ENCODE results near the gene BRINP3.

The BRINP3 gene

GRCh38 chr1:190098107-190098506, 379.6 kb downstream of the BRINP3 start:
- no peak for DNase-seq

GRCh38 chr1:190095596-190095995, 382.1 kb downstream of the BRINP3 start:
- DNase-seq = no peak

- DNase-seq = no peak
Measured at GRCh38 chr1:190084552-190084951, 393.1 kb downstream of the BRINP3 start.

- DNase-seq = no peak
Measured at GRCh38 chr1:190068304-190068703, 409.4 kb downstream of the BRINP3 start.

GRCh38 chr1:190067592-190067991, 410.1 kb downstream of the BRINP3 start:
- DNase-seq = no peak

GRCh38 chr1:190066011-190066410, 411.7 kb downstream of the BRINP3 start:
- no peak for DNase-seq

GRCh38 chr1:190049314-190049713, 428.4 kb downstream of the BRINP3 start:
- DNase-seq = no peak

Data from 8988T (cell line).